Measurements from ENCODE around the gene CCSER1. TPM values are rescaled to one million over a fixed set of nuclear protein-coding genes. Genes with fewer than 3 reads are reported as not detected.
"Not testable (repeated sequence)": the region's sequence is repeated elsewhere in the genome, so short reads cannot be mapped to it uniquely, and the experiment has no call there.

The CCSER1 gene
- total RNA-seq, 1 donor from 2014 or later = 8.4 TPM

DNA sequence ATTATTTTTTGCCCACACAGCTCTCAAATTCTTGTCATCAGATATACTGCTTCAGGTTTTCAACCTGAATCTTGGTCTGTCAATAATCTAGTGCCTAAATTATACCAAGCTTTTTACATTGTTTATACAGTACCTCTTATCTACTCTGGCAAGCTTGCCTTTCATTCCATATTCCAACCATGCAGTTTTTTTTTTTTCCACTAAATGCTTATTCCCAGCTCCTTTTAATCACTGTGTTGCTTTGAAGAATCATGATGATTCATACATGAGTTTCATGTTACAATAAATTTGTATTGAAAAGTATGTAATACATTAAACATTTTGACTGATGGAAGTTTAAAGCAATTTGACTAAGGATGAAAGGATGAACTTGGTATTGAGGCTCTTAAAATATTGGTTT lies 949.0 kb downstream of the CCSER1 start:
- Histone ChIP-seq H3K9me3 (peaks cover 17% of the 10 kb centered on the region), H3K27ac (no peak overlapping the region), H3K4me3 (no peak overlapping the region), H3K27me3 (ENCODE audit: low read depth) (no peaks in the 10 kb centered on the region), H3K4me1 (no peaks in the 10 kb centered on the region), H3K36me3 (no peaks in the 10 kb centered on the region)
- intact Hi-C loops (cut with DNase I) = no loop called here
- no peak for TF ChIP-seq CTCF (IDR thresholded peaks at IDR 0.05)
- DNase-seq (no peak), ATAC-seq (no peak)

DNA sequence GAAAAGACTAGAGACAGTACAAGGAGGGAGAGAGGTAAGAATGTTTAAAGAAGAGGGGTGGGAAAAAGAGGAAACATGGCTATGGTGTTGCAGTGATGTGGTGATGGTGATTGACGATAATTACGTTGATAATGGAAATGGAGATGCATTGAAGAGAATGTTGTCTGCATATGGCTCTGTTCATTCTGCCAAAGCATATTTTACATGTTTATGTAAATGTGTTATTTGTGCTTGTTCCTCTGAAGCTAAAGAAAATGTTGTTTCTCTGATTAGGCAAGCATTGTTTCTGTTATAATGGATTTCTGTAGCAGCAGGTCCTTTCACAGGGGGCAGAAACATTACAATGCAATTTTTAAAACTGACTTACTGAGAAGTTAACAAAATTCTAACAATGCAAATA lies 958.8 kb downstream of the CCSER1 start:
- Histone ChIP-seq H3K4me3 (no peak overlapping the region), H3K27me3 (ENCODE audit: low read depth) (no peaks in the 10 kb centered on the region), H3K4me1 (no peaks in the 10 kb centered on the region), H3K36me3 (no peaks in the 10 kb centered on the region), H3K27ac (no peak overlapping the region), H3K9me3 (no peaks in the 10 kb centered on the region)
- no peak for TF ChIP-seq CTCF (IDR thresholded peaks at IDR 0.05)
- ATAC-seq = no peak
- DNase-seq = no peak
- intact Hi-C loops (cut with DNase I) = no loop called here

DNA sequence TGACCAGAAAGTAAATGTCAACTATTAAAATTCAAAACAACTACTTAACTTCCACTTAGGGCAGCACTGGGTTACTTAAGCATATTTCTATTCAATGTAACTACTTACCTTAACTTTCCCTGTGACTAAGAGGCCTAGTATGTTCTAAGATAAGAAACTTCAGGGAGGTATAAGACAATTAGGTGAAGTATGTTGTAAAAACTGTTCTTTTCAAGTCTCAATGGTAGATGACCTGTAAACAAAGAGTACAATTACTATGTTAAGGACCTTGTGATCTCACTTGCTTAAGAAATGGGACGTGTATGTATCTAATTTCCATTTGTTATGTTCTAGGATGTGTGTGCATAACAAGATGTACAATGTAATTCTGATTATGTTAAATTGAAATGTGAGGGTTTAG lies 960.5 kb downstream of the CCSER1 start:
- H3K27me3 ChIP-seq (ENCODE audit: low read depth) = no peaks in the 10 kb centered on the region
- H3K36me3 ChIP-seq = no peaks in the 10 kb centered on the region
- intact Hi-C loops (cut with DNase I) = no loop called here
- H3K9me3 ChIP-seq = no peaks in the 10 kb centered on the region
- H3K4me1 ChIP-seq = no peaks in the 10 kb centered on the region
- ATAC-seq = peak in 1 of 2 donors; percentile 32
- H3K27ac ChIP-seq = no peak overlapping the region
- TF ChIP-seq CTCF (IDR thresholded peaks at IDR 0.05) = no peak
- H3K4me3 ChIP-seq = no peak overlapping the region
- DNase-seq = no peak

GRCh38 chr4:91089178-91089577 lies 962.0 kb downstream of the CCSER1 start:
- H3K27ac ChIP-seq = no peak overlapping the region
- H3K9me3 ChIP-seq = no peaks in the 10 kb centered on the region
- no peaks in the 10 kb centered on the region for H3K4me1 ChIP-seq
- no peak overlapping the region for H3K4me3 ChIP-seq
- intact Hi-C loops (cut with DNase I) = no loop called here
- no peak for DNase-seq
- no peak for TF ChIP-seq CTCF (IDR thresholded peaks at IDR 0.05)
- no peaks in the 10 kb centered on the region for H3K27me3 ChIP-seq (ENCODE audit: low read depth)
- no peak for ATAC-seq
- H3K36me3 ChIP-seq = no peaks in the 10 kb centered on the region

GRCh38 chr4:91092398-91092980 lies 965.3 kb downstream of the CCSER1 start:
- Histone ChIP-seq H3K36me3 (no peaks in the 10 kb centered on the region), H3K9me3 (no peaks in the 10 kb centered on the region), H3K27ac (no peak overlapping the region), H3K4me1 (no peaks in the 10 kb centered on the region), H3K4me3 (no peak overlapping the region), H3K27me3 (ENCODE audit: low read depth) (no peaks in the 10 kb centered on the region)
- DNase-seq (no peak), ATAC-seq (no peak)
- TF ChIP-seq CTCF (IDR thresholded peaks at IDR 0.05) = no peak
- intact Hi-C loops (cut with DNase I) = no loop called here

DNA sequence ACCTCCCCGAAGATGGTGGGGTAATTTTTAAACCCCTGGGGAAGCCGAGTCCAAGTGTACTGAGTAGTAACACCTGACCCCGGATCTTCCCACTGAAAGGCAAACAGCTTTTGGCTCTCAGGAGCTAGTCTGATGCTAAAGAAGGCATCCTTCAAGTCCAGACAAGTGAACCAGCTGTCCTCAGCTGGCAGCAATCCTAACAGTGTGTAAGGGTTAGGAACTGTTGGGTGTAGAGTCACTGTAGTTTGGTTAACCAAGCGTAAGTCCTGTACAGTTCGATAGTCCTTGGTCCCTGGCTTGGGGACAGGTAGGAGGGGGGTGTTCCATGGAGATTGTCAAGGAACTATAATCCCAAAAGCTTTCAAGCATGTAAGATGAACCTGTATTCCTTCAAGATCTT lies 967.0 kb downstream of the CCSER1 start:
- ATAC-seq = not testable (repeated sequence)

More for the DNA sequence above, 967.0 kb downstream of the CCSER1 start:
- H3K27me3 ChIP-seq (ENCODE audit: low read depth); intact Hi-C loops (cut with DNase I); H3K36me3 ChIP-seq; H3K9me3 ChIP-seq; H3K27ac ChIP-seq; H3K4me3 ChIP-seq; DNase-seq; H3K4me1 ChIP-seq: not testable (repeated sequence)
